CD4-positive, alpha-beta T cell (primary cell): ENCODE results near the gene SOHLH1. TPM values are rescaled to one million over a fixed set of nuclear protein-coding genes. Genes with fewer than 3 reads are reported as not detected.

Experiments
- ATAC-seq: fragments of 200-7000 bp; cut with Tn5 transposase; one replicate; pipeline ENCODE4 v1.10.0; 2022; ENCODE audit warnings: mild to moderate bottlenecking; ENCODE audit not compliant: poor library complexity
- CTCF ChIA-PET: fragments of 350-600 bp; sonication (Branson Sonifier 250); formaldehyde crosslinking; loops from one replicate; lab custom pipeline; 2021; ENCODE audit warnings: antibody characterized with exemption, inconsistent platforms; lab: Charles Lee
- POLR2A ChIA-PET: fragments of 350-600 bp; sonication (Branson Sonifier 250); formaldehyde crosslinking; loops from one replicate; lab custom pipeline; 2021; ENCODE audit warnings: antibody characterized with exemption, inconsistent platforms; lab: Charles Lee
- DNase-seq, 14 experiments: peaks; one replicate each; pipeline ENCODE4 v3.0.0-alpha.2; 2013 to 2020; ENCODE audit warnings: mixed read lengths in 2 of 14
- H3K27ac ChIP-seq, 2 donors: one replicate each; pipeline versions ENCODE4 v1.5.1 to v1.7.0; 2013; ENCODE audit warnings: low read length in 2 of 2, low read depth in 1 of 2, mild to moderate bottlenecking in 1 of 2
- H3K27me3 ChIP-seq, 2 experiments: 1 replicate in 1 of 2; 2 replicates in 1 of 2; pipeline versions ENCODE4 v1.6.1 to v1.7.0; 2013; ENCODE audit warnings: low read length in 2 of 2, control low read depth in 1 of 2, mild to moderate bottlenecking in 1 of 2, moderate library complexity in 1 of 2; ENCODE audit not compliant: insufficient read depth in 2 of 2, control insufficient read depth in 1 of 2
- H3K36me3 ChIP-seq: one replicate; pipeline ENCODE4 v1.6.1; 2013; ENCODE audit warnings: low read length, control low read depth; ENCODE audit not compliant: insufficient read depth
- H3K4me1 ChIP-seq: one replicate; pipeline ENCODE4 v1.6.1; 2013; ENCODE audit warnings: low read length, control low read depth; ENCODE audit not compliant: insufficient read depth
- H3K4me3 ChIP-seq: one replicate; pipeline ENCODE4 v1.5.1; 2013; ENCODE audit warnings: mild to moderate bottlenecking, low read length, moderate library complexity
- H3K9me3 ChIP-seq, 2 experiments: 1 replicate in 1 of 2; 2 replicates in 1 of 2; pipeline versions ENCODE4 v1.6.1 to v1.7.0; 2013; ENCODE audit warnings: low read length in 2 of 2, mild to moderate bottlenecking in 2 of 2, control low read depth in 1 of 2, moderate library complexity in 1 of 2; ENCODE audit not compliant: control insufficient read depth in 1 of 2, insufficient read depth in 1 of 2
- H3K27ac Mint-ChIP-seq: one replicate; pipeline ENCODE4 v1.8.0; 2020; ENCODE audit warnings: mixed read lengths
- H3K27me3 Mint-ChIP-seq: one replicate; pipeline ENCODE4 v1.8.0; 2021; ENCODE audit warnings: mixed read lengths
- H3K36me3 Mint-ChIP-seq: one replicate; pipeline ENCODE4 v1.8.0; 2021; ENCODE audit warnings: low read depth, mixed read lengths
- H3K4me1 Mint-ChIP-seq: one replicate; pipeline ENCODE4 v1.8.0; 2021; ENCODE audit warnings: low read depth, mixed read lengths
- H3K4me3 Mint-ChIP-seq: one replicate; pipeline ENCODE4 v1.8.0; 2020; ENCODE audit warnings: mild to moderate bottlenecking, mixed read lengths
- H3K9me3 Mint-ChIP-seq: one replicate; pipeline ENCODE4 v1.8.0; 2020; ENCODE audit warnings: mixed read lengths
- intact Hi-C, 2 experiments: fragments of 100-400 bp; cut with DNase I in 1 of 2; cut with micrococcal nuclease in 1 of 2; formaldehyde crosslinking; loops; one replicate each; pipeline versions ENCODE4 v1.15.1 to v1.9.0; 2023 to 2025; cut with DNase I, micrococcal nuclease
- total RNA-seq, 174 experiments: library from RNA in 2 of 174; stranded (reverse) in 2 of 174; gene quantifications; one replicate each; pipeline ENCODE4 v1.2.3 and lab custom pipeline; 2021 to 2026
- TF ChIP-seq, protein P1 (sequence below): fragments of 200-600 bp; IDR thresholded peaks from one replicate; pipeline ENCODE4 v1.8.0; 2022; ENCODE audit warnings: antibody characterized with exemption, mild to moderate bottlenecking

Gene SOHLH1
- total RNA-seq, 2 experiments from 2014 or later, result not detected

DNA sequence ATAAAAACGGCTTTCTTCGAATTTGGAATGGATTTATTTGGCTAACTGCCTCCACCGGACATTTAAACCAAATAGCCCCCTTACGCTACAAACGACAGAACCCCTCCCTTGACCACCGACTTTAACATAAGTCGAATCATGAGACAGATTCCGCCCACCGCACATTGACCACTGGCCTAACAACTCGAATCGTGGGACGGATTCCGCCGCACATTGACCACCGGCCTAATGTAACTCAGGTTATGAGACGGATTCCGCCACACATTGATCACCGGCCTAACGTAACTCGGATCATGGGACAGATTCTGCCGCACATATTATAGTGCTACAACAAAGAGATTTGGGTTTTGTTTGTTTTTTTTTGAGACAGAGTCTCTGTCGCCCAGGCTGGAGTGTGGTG, 38.9 kb downstream of the SOHLH1 start:
- intact Hi-C loops, result no loop called here
- Histone ChIP-seq H3K4me3 (no peak overlapping the region), H3K4me1 (no peaks in the 10 kb centered on the region), H3K27ac (no peak overlapping the region), H3K9me3 (peaks cover 0 to 4% of the 10 kb centered on the region in 2 experiments), H3K36me3 (no peaks in the 10 kb centered on the region), H3K27me3 (no peaks in the 10 kb centered on the region)
- no peaks in the 10 kb centered on the region for H3K36me3 Mint-ChIP-seq
- DNase-seq (no peak), ATAC-seq (no peak)
- TF ChIP-seq, protein P1, sequence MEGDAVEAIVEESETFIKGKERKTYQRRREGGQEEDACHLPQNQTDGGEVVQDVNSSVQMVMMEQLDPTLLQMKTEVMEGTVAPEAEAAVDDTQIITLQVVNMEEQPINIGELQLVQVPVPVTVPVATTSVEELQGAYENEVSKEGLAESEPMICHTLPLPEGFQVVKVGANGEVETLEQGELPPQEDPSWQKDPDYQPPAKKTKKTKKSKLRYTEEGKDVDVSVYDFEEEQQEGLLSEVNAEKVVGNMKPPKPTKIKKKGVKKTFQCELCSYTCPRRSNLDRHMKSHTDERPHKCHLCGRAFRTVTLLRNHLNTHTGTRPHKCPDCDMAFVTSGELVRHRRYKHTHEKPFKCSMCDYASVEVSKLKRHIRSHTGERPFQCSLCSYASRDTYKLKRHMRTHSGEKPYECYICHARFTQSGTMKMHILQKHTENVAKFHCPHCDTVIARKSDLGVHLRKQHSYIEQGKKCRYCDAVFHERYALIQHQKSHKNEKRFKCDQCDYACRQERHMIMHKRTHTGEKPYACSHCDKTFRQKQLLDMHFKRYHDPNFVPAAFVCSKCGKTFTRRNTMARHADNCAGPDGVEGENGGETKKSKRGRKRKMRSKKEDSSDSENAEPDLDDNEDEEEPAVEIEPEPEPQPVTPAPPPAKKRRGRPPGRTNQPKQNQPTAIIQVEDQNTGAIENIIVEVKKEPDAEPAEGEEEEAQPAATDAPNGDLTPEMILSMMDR, result no peak
- no peaks in the 10 kb centered on the region for H3K27me3 Mint-ChIP-seq
- no peaks in the 10 kb centered on the region for H3K4me1 Mint-ChIP-seq
- POLR2A ChIA-PET, result no interaction called here
- no peaks in the 10 kb centered on the region for H3K9me3 Mint-ChIP-seq
- no peak overlapping the region for H3K4me3 Mint-ChIP-seq
- H3K27ac Mint-ChIP-seq, result no peak overlapping the region
- CTCF ChIA-PET, result no interaction called here

DNA sequence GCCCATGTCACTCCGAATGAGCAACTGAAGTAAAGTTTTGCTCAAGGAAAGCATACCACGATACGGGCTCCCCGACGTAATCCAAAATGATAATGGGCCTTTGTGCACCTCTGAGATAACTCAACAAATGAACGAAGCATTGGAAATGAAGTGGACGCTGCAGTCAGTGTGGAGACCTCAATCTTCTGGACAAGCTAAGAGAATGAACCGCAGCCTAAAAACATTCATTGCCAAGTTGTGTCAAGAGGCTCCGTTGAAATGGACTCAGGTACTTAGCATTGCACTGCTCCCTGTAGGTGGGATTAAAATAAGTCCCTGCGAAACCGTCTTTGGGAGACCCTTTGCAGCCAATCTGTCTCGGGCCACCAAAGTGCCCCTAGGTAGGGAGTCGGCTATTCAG, 40.0 kb downstream of the SOHLH1 start:
- intact Hi-C loops, result no loop called here
- POLR2A ChIA-PET, result no interaction called here
- H3K27ac ChIP-seq, result no peak overlapping the region
- H3K4me3 Mint-ChIP-seq, result no peak overlapping the region
- TF ChIP-seq, protein P1, result no peak
- H3K36me3 Mint-ChIP-seq, result no peaks in the 10 kb centered on the region
- H3K4me1 Mint-ChIP-seq, result no peaks in the 10 kb centered on the region
- H3K27ac Mint-ChIP-seq, result no peak overlapping the region
- H3K36me3 ChIP-seq, result no peaks in the 10 kb centered on the region
- no peak overlapping the region for H3K4me3 ChIP-seq
- no peaks in the 10 kb centered on the region for H3K9me3 ChIP-seq
- DNase-seq (no peak), ATAC-seq (no peak)
- H3K27me3 Mint-ChIP-seq, result peaks cover 7% of the 10 kb centered on the region
- H3K9me3 Mint-ChIP-seq, result no peaks in the 10 kb centered on the region
- no peaks in the 10 kb centered on the region for H3K27me3 ChIP-seq
- H3K4me1 ChIP-seq, result no peaks in the 10 kb centered on the region
- CTCF ChIA-PET, result no interaction called here

GRCh38 chr9:135657416-135657815, 41.9 kb downstream of the SOHLH1 start:
- H3K9me3 Mint-ChIP-seq, result no peaks in the 10 kb centered on the region
- H3K27ac Mint-ChIP-seq, result no peak overlapping the region
- H3K27me3 ChIP-seq, result no peaks in the 10 kb centered on the region
- H3K36me3 Mint-ChIP-seq, result no peaks in the 10 kb centered on the region
- ChIA-PET CTCF (no interaction called here), POLR2A (no interaction called here)
- TF ChIP-seq, protein P1, result no peak
- H3K27ac ChIP-seq, result no peak overlapping the region
- no peaks in the 10 kb centered on the region for H3K9me3 ChIP-seq
- ATAC-seq (no peak), DNase-seq (no peak)
- H3K4me3 ChIP-seq, result no peak overlapping the region
- H3K4me1 Mint-ChIP-seq, result no peaks in the 10 kb centered on the region
- intact Hi-C loops, result no loop called here
- H3K4me3 Mint-ChIP-seq, result no peak overlapping the region
- H3K4me1 ChIP-seq, result no peaks in the 10 kb centered on the region
- H3K36me3 ChIP-seq, result no peaks in the 10 kb centered on the region
- peaks cover 7% of the 10 kb centered on the region for H3K27me3 Mint-ChIP-seq
